Activated T-cell treated with anti-CD3 and anti-CD28 coated beads, Interleukin-2, amount 50 U/mL, for 1 hour (primary cell): ENCODE results near the gene ANKRD10.

Experiments
- DNase-seq: peaks from one replicate; pipeline ENCODE4 v3.0.0-alpha.2; 2020

ANKRD10 gene

DNA sequence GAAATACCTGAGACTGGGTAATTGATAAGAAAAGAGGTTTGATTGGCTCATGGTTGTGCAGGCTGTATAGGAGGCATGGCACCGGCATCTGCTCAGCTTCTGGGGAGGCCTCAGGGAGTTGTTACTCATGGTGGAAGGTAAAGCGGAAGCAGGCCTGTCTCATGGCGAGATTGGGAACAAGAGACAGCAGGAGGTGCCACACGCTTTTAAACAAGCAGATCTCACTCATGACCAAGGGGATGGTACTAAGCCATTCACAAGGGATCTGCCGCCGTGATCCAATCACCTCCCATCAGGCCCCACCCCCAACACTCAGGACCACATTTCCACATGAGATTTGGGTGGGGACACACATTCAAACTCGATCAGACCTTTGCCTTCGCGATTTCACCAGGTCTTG, 86.2 kb downstream of the ANKRD10 start:
- DNase-seq, result no peak
